HEK293T (cell line): Measurements from ENCODE around the gene DLG2.

ENCODE experiments used
- ARNT ChIP-seq: fragments of 450-650 bp; IDR thresholded peaks from 2 replicates; pipeline ENCODE4 v1.6.1; 2017; ENCODE audit warnings: mild to moderate bottlenecking
- BHLHE40 ChIP-seq: fragments of 450-650 bp; IDR thresholded peaks from 2 replicates; pipeline ENCODE4 v1.6.1; 2016; ENCODE audit warnings: mild to moderate bottlenecking, moderate library complexity, borderline replicate concordance
- CTBP1 ChIP-seq: fragments of 450-650 bp; IDR thresholded peaks from 2 replicates; pipeline ENCODE4 v1.6.1; 2016; ENCODE audit warnings: borderline replicate concordance
- ELF4 ChIP-seq: fragments of 450-650 bp; IDR thresholded peaks from 2 replicates; pipeline ENCODE4 v1.6.1; 2017; ENCODE audit warnings: antibody characterized with exemption
- FOXA1 ChIP-seq: fragments of 450-650 bp; IDR thresholded peaks from 2 replicates; pipeline ENCODE4 v1.6.1; 2016; ENCODE audit warnings: mild to moderate bottlenecking
- FOXK2 ChIP-seq: fragments of 450-650 bp; IDR thresholded peaks from 2 replicates; pipeline ENCODE4 v1.6.1; 2016; ENCODE audit warnings: mild to moderate bottlenecking
- HDGF ChIP-seq: fragments of 450-650 bp; IDR thresholded peaks from 2 replicates; pipeline ENCODE4 v1.6.1; 2017; ENCODE audit warnings: antibody characterized with exemption, borderline replicate concordance
- NFRKB ChIP-seq: fragments of 450-650 bp; IDR thresholded peaks from 2 replicates; pipeline ENCODE4 v1.6.1; 2016; ENCODE audit warnings: mild to moderate bottlenecking, moderate library complexity
- PKNOX1 ChIP-seq: fragments of 450-650 bp; IDR thresholded peaks from 2 replicates; pipeline ENCODE4 v1.6.1; 2016
- SP1 ChIP-seq: fragments of 450-650 bp; IDR thresholded peaks from 2 replicates; pipeline ENCODE4 v1.6.1; 2017
- SUZ12 ChIP-seq: fragments of 450-650 bp; IDR thresholded peaks from 2 replicates; pipeline ENCODE4 v1.6.1; 2016; ENCODE audit warnings: mild to moderate bottlenecking
- TARDBP ChIP-seq: fragments of 450-650 bp; IDR thresholded peaks from 2 replicates; pipeline ENCODE4 v1.6.1; 2016

- no peak for TF ChIP-seq FOXA1
- no peak for TF ChIP-seq SP1
- TF ChIP-seq HDGF, result no peak
- TF ChIP-seq SUZ12, result no peak
- TF ChIP-seq ARNT, result no peak
- no peak for TF ChIP-seq FOXK2
- TF ChIP-seq BHLHE40, result no peak
- TF ChIP-seq CTBP1, result no peak
- no peak for TF ChIP-seq NFRKB
- TF ChIP-seq ELF4, result no peak
- TF ChIP-seq PKNOX1, result no peak
- TF ChIP-seq TARDBP, result no peak
Measured at GRCh38 chr11:85076535-85077330, 550.4 kb downstream of the DLG2 start.
